ENCODE results near the gene MED27. TPM values are rescaled to one million over a fixed set of nuclear protein-coding genes. Genes with fewer than 3 reads are reported as not detected.
"Not testable (repeated sequence)": the region's sequence is repeated elsewhere in the genome, so short reads cannot be mapped to it uniquely, and the experiment has no call there.

Gene MED27
- total RNA-seq, 4 donors from 2014 or later, result 12.9 to 21.8 (median 20.0) TPM

GRCh38 chr9:131927091-131927490 lies 152.6 kb downstream of the MED27 start:
- no peak overlapping the region for H3K27ac ChIP-seq (replicated peaks in 1 of 4)
- TF ChIP-seq EP300 (IDR thresholded peaks at IDR 0.05) (no peak), POLR2A (IDR thresholded peaks at IDR 0.05; ENCODE audit: low read depth) (no peak), POLR2AphosphoS5 (IDR thresholded peaks at IDR 0.05) (no peak)
- TF ChIP-seq, protein P1, sequence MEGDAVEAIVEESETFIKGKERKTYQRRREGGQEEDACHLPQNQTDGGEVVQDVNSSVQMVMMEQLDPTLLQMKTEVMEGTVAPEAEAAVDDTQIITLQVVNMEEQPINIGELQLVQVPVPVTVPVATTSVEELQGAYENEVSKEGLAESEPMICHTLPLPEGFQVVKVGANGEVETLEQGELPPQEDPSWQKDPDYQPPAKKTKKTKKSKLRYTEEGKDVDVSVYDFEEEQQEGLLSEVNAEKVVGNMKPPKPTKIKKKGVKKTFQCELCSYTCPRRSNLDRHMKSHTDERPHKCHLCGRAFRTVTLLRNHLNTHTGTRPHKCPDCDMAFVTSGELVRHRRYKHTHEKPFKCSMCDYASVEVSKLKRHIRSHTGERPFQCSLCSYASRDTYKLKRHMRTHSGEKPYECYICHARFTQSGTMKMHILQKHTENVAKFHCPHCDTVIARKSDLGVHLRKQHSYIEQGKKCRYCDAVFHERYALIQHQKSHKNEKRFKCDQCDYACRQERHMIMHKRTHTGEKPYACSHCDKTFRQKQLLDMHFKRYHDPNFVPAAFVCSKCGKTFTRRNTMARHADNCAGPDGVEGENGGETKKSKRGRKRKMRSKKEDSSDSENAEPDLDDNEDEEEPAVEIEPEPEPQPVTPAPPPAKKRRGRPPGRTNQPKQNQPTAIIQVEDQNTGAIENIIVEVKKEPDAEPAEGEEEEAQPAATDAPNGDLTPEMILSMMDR (IDR thresholded peaks at IDR 0.05), result no peak
- H3K9me3 ChIP-seq, result no peaks in the 10 kb centered on the region
- intact Hi-C loops (cut with DNase I), result no loop called here
- peaks cover 0 to 16% (median 9%) of the 10 kb centered on the region in 4 donors for H3K4me1 ChIP-seq
- no peak for DNase-seq (ENCODE audit: extremely low spot score)
- H3K4me3 ChIP-seq, result no peak overlapping the region
- no peaks in the 10 kb centered on the region for H3K36me3 ChIP-seq
- H3K27me3 ChIP-seq, result no peaks in the 10 kb centered on the region
- WGBS, result 40% methylated on average over 3 of the region's 3 CpGs

GRCh38 chr9:131926360-131926922 lies 153.2 kb downstream of the MED27 start:
- intact Hi-C loops (cut with DNase I), result no loop called here
- H3K4me3 ChIP-seq, result no peak overlapping the region
- DNase-seq (ENCODE audit: extremely low spot score), result no peak
- peaks cover 0 to 16% (median 9%) of the 10 kb centered on the region in 4 donors for H3K4me1 ChIP-seq
- H3K27ac ChIP-seq (replicated peaks in 1 of 4), result no peak overlapping the region
- 92% methylated on average over 6 of the region's 6 CpGs for WGBS
- no peaks in the 10 kb centered on the region for H3K36me3 ChIP-seq
- no peak for TF ChIP-seq POLR2A (IDR thresholded peaks at IDR 0.05; ENCODE audit: low read depth)
- no peaks in the 10 kb centered on the region for H3K9me3 ChIP-seq
- no peaks in the 10 kb centered on the region for H3K27me3 ChIP-seq

DNA sequence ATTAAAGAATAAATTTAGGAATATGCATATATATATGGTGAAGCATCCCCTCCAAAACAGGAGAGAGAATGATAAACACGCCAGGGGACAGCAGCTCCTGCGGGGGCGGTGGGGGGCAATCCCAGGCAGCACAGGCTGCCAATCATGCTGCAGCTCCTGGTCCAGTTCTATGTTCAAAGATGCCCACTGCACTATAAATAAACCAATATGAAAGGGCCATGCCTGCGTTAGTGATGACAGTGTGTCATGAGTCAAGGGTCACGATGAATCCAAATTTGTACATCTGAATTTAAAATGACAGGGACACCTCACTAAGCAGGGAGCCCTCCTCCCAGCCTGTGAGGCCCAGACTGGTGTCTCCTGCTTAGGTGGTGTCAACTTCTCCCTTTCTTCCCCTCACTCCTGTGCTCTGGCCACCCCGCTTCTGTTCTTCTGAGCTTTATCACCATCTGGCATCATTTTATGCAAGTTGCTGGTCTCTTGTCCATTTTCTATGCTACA lies 153.9 kb downstream of the MED27 start:
- Histone ChIP-seq H3K27ac (replicated peaks in 1 of 4) (no peak overlapping the region), H3K9me3 (no peaks in the 10 kb centered on the region), H3K27me3 (no peaks in the 10 kb centered on the region), H3K4me3 (no peak overlapping the region), H3K4me1 (peaks cover 0 to 16% (median 9%) of the 10 kb centered on the region in 4 donors), H3K36me3 (no peaks in the 10 kb centered on the region)
- no peak for DNase-seq (ENCODE audit: extremely low spot score)
- intact Hi-C loops (cut with DNase I), result no loop called here
- no peak for TF ChIP-seq EP300 (IDR thresholded peaks at IDR 0.05)
- no peak for TF ChIP-seq POLR2AphosphoS5 (IDR thresholded peaks at IDR 0.05)
- no peak for TF ChIP-seq POLR2A (IDR thresholded peaks at IDR 0.05; ENCODE audit: low read depth)
- TF ChIP-seq, protein P1 (IDR thresholded peaks at IDR 0.05), result no peak
- 98% methylated on average over 6 of the region's 6 CpGs for WGBS

DNA sequence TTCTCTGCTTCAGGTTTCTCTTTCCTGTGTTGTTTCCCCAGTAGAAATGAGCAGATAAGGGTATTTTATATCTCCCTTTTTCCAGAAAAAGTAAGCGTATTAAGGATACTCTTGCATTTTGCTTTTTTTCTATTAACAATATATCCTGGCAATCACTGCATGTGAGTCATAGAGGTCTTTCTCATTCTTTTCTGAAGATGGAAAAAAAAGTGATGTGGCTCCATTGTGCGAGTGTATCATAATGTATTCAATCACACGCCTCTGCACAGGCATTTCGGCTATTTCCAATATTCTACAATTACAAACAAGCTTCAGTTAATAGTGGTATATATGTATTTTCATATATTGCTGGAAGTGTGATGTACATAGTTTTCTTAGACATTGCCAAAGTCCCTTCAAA lies 155.9 kb downstream of the MED27 start:
- intact Hi-C loops (cut with DNase I), result no loop called here
- H3K4me1 ChIP-seq, result peaks cover 0 to 16% (median 9%) of the 10 kb centered on the region in 4 donors
- H3K36me3 ChIP-seq, result no peaks in the 10 kb centered on the region
- H3K27ac ChIP-seq (replicated peaks in 1 of 4), result no peak overlapping the region
- H3K9me3 ChIP-seq, result no peaks in the 10 kb centered on the region
- TF ChIP-seq POLR2A (IDR thresholded peaks at IDR 0.05; ENCODE audit: low read depth), result no peak
- no peak for TF ChIP-seq POLR2AphosphoS5 (IDR thresholded peaks at IDR 0.05)
- TF ChIP-seq, protein P1 (IDR thresholded peaks at IDR 0.05), result no peak
- no peak for TF ChIP-seq EP300 (IDR thresholded peaks at IDR 0.05)
- 97% methylated on average over 4 of the region's 4 CpGs for WGBS
- H3K4me3 ChIP-seq, result no peak overlapping the region
- no peaks in the 10 kb centered on the region for H3K27me3 ChIP-seq
- DNase-seq (ENCODE audit: extremely low spot score), result no peak

- no peak overlapping the region for H3K4me3 ChIP-seq
- intact Hi-C loops (cut with DNase I), result no loop called here
- TF ChIP-seq POLR2AphosphoS5 (IDR thresholded peaks at IDR 0.05) (no peak), POLR2A (IDR thresholded peaks at IDR 0.05; ENCODE audit: low read depth) (no peak), EP300 (IDR thresholded peaks at IDR 0.05) (no peak)
- TF ChIP-seq, protein P1 (IDR thresholded peaks at IDR 0.05), result no peak
- no peak overlapping the region for H3K27ac ChIP-seq (replicated peaks in 1 of 4)
- 96% methylated on average over 3 of the region's 3 CpGs for WGBS
- no peaks in the 10 kb centered on the region for H3K9me3 ChIP-seq
- no peaks in the 10 kb centered on the region for H3K36me3 ChIP-seq
- H3K4me1 ChIP-seq, result peaks cover 0 to 15% (median 9%) of the 10 kb centered on the region in 4 donors
- no peaks in the 10 kb centered on the region for H3K27me3 ChIP-seq
- no peak for DNase-seq (ENCODE audit: extremely low spot score)
Observed at GRCh38 chr9:131923132-131923671, 156.5 kb downstream of the MED27 start.

GRCh38 chr9:131921635-131922034 lies 158.0 kb downstream of the MED27 start:
- H3K4me3 ChIP-seq; H3K27ac ChIP-seq (replicated peaks in 1 of 4); H3K27me3 ChIP-seq; intact Hi-C loops (cut with DNase I); H3K9me3 ChIP-seq; H3K36me3 ChIP-seq; H3K4me1 ChIP-seq; DNase-seq (ENCODE audit: extremely low spot score): not testable (repeated sequence)
- whole genome bisulfite sequencing, result 97% methylated on average over 5 of the region's 5 CpGs
